Measurements from ENCODE around the gene C19orf44. TPM values are rescaled to one million over a fixed set of nuclear protein-coding genes. Genes with fewer than 3 reads are reported as not detected.

Gene C19orf44
- total and polyA plus RNA-seq, 2 experiments from 2014 or later, result 2.5 to 5.9 TPM

- H3K9me2 ChIP-seq (ENCODE audit: insufficient read depth), result no peaks in the 10 kb centered on the region
- no peak overlapping the region for H3K4me3 Mint-ChIP-seq
- H3K27me3 Mint-ChIP-seq (ENCODE audit: insufficient read depth, low read depth, poor library complexity), result peaks cover 10% of the 10 kb centered on the region
- peaks cover 24% of the 10 kb centered on the region for H4K20me1 ChIP-seq (replicated peaks; ENCODE audit: insufficient read depth)
- no peaks in the 10 kb centered on the region for H3K4me1 Mint-ChIP-seq
- DNase-seq (ENCODE audit: low spot score), result no peak
- no peaks in the 10 kb centered on the region for H3K4me1 ChIP-seq (ENCODE audit: insufficient read depth)
- no peaks in the 10 kb centered on the region for H3K27me3 ChIP-seq (ENCODE audit: insufficient read depth)
- H3K27ac Mint-ChIP-seq, result no peak overlapping the region
- TF ChIP-seq EZH2 (IDR thresholded peaks at IDR 0.05; ENCODE audit: low read depth, unreplicated experiment), result no peak
- no peak for TF ChIP-seq CREB1 (CRISPR knock-in tag; IDR thresholded peaks at IDR 0.05; ENCODE audit: low read depth)
- TF ChIP-seq ZNF331 (CRISPR knock-in tag; IDR thresholded peaks at IDR 0.05; ENCODE audit: low read depth), result no peak
- TF ChIP-seq CTCF (conservative IDR thresholded peaks at IDR 0.05; ENCODE audit: low read depth in 2 of 2), result no peak
- no peak for TF ChIP-seq STAT1 (IDR thresholded peaks at IDR 0.05; ENCODE audit: unreplicated experiment)
- no peak for ATAC-seq
- H3K4me3 ChIP-seq, result no peak overlapping the region
- no peaks in the 10 kb centered on the region for H3K9me3 Mint-ChIP-seq
- H2AFZ ChIP-seq, result no peak overlapping the region
- H3K79me2 ChIP-seq (replicated peaks; ENCODE audit: insufficient read depth), result no peaks in the 10 kb centered on the region
- peaks cover 42% of the 10 kb centered on the region for H3K36me3 ChIP-seq (ENCODE audit: insufficient read depth)
- peaks cover 83% of the 10 kb centered on the region for H3K36me3 Mint-ChIP-seq (ENCODE audit: low read depth)
- no peak overlapping the region for H3K4me2 ChIP-seq
- H3F3A ChIP-seq (replicated peaks; ENCODE audit: low read depth), result no peaks in the 10 kb centered on the region
- no peak overlapping the region for H3K27ac ChIP-seq (ENCODE audit: low read depth)
These were observed 33.4 kb downstream of the C19orf44 start for GRCh38 chr19:16529466-16530144.

- Histone ChIP-seq H3F3A (replicated peaks; ENCODE audit: low read depth) (no peaks in the 10 kb centered on the region), H4K20me1 (replicated peaks; ENCODE audit: insufficient read depth) (peaks cover 24% of the 10 kb centered on the region), H3K27me3 (ENCODE audit: insufficient read depth) (no peaks in the 10 kb centered on the region), H3K4me1 (ENCODE audit: insufficient read depth) (no peaks in the 10 kb centered on the region), H3K27ac (ENCODE audit: low read depth) (no peak overlapping the region), H3K4me3 (no peak overlapping the region), H3K36me3 (ENCODE audit: insufficient read depth) (peaks cover 44% of the 10 kb centered on the region), H2AFZ (no peak overlapping the region), H3K9me2 (ENCODE audit: insufficient read depth) (no peaks in the 10 kb centered on the region), H3K4me2 (no peak overlapping the region), H3K79me2 (replicated peaks; ENCODE audit: insufficient read depth) (0 out of 2 replicates have a peak, but pooled peaks cover under 1% of the 10 kb centered on the region)
- Mint-ChIP-seq H3K4me3 (no peak overlapping the region), H3K27ac (no peak overlapping the region), H3K36me3 (ENCODE audit: low read depth) (peaks cover 81% of the 10 kb centered on the region), H3K9me3 (no peaks in the 10 kb centered on the region), H3K4me1 (no peaks in the 10 kb centered on the region), H3K27me3 (ENCODE audit: insufficient read depth, low read depth, poor library complexity) (peaks cover 10% of the 10 kb centered on the region)
- DNase-seq (ENCODE audit: low spot score), result no peak
- no peak for ATAC-seq
- TF ChIP-seq ZNF331 (CRISPR knock-in tag; IDR thresholded peaks at IDR 0.05; ENCODE audit: low read depth), result no peak
- TF ChIP-seq NANOG (IDR thresholded peaks at IDR 0.05; ENCODE audit: borderline replicate concordance), result no peak
These were observed 34.6 kb downstream of the C19orf44 start for GRCh38 chr19:16530540-16531379.

- peaks cover 44% of the 10 kb centered on the region for H3K36me3 ChIP-seq (ENCODE audit: insufficient read depth)
- H3K4me3 Mint-ChIP-seq, result no peak overlapping the region; the same call in 2 of the 3 replicates
- DNase-seq (ENCODE audit: low spot score), result no peak
- TF ChIP-seq ZNF331 (CRISPR knock-in tag; IDR thresholded peaks at IDR 0.05; ENCODE audit: low read depth), result no peak
- TF ChIP-seq ZNF114 (CRISPR knock-in tag; IDR thresholded peaks at IDR 0.05), result no peak
- no peak for TF ChIP-seq EZH2phosphoT487 (IDR thresholded peaks at IDR 0.05; ENCODE audit: unreplicated experiment)
- no peak for TF ChIP-seq POLR2AphosphoS5 (IDR thresholded peaks at IDR 0.05; ENCODE audit: low read depth)
- no peak for TF ChIP-seq NANOG (IDR thresholded peaks at IDR 0.05; ENCODE audit: borderline replicate concordance)
These were observed 35.1 kb downstream of the C19orf44 start for GRCh38 chr19:16531380-16531669.

More at GRCh38 chr19:16531380-16531669, 35.1 kb downstream of the C19orf44 start:
- Histone ChIP-seq H3K79me2 (replicated peaks; ENCODE audit: insufficient read depth) (peaks cover 6% of the 10 kb centered on the region), H3K4me2 (no peak overlapping the region), H3K4me1 (ENCODE audit: insufficient read depth) (no peaks in the 10 kb centered on the region), H3K9me2 (ENCODE audit: insufficient read depth) (no peaks in the 10 kb centered on the region), H3K4me3 (no peak overlapping the region), H3F3A (replicated peaks; ENCODE audit: low read depth) (no peaks in the 10 kb centered on the region), H2AFZ (no peak overlapping the region), H3K27ac (ENCODE audit: low read depth) (no peak overlapping the region), H3K27me3 (ENCODE audit: insufficient read depth) (no peaks in the 10 kb centered on the region), H4K20me1 (replicated peaks; ENCODE audit: insufficient read depth) (peaks cover 23% of the 10 kb centered on the region)
- no peaks in the 10 kb centered on the region for H3K9me3 Mint-ChIP-seq
- peaks cover 80% of the 10 kb centered on the region for H3K36me3 Mint-ChIP-seq (ENCODE audit: low read depth)
- H3K27me3 Mint-ChIP-seq (ENCODE audit: insufficient read depth, low read depth, poor library complexity), result peaks cover 14% of the 10 kb centered on the region
- no peak for ATAC-seq
- H3K27ac Mint-ChIP-seq, result no peak overlapping the region; the same call in 1 of the 2 replicates
- no peaks in the 10 kb centered on the region for H3K4me1 Mint-ChIP-seq
